ENCODE measurements around the gene FFAR4.
"Not testable (repeated sequence)": the region's sequence is repeated elsewhere in the genome, so short reads cannot be mapped to it uniquely, and the experiment has no call there.

GRCh38 chr10:93546995-93547394 lies 19.5 kb upstream of the FFAR4 start:
- TF ChIP-seq CTCF (conservative IDR thresholded peaks at IDR 0.05; ENCODE audit: low read depth, low read length); EZH2 (IDR thresholded peaks at IDR 0.05; ENCODE audit: borderline replicate concordance, low read depth, low read length, poor library complexity, severe bottlenecking): not testable (repeated sequence)

Data from A673 (cell line).